CD1c-positive myeloid dendritic cell (primary cell): ENCODE results near the gene GRK5.

ENCODE experiments used
- DNase-seq: peaks from one replicate; pipeline ENCODE4 v3.0.0-alpha.2; 2016; ENCODE audit errors: extremely low spot score

GRK5 gene

DNA sequence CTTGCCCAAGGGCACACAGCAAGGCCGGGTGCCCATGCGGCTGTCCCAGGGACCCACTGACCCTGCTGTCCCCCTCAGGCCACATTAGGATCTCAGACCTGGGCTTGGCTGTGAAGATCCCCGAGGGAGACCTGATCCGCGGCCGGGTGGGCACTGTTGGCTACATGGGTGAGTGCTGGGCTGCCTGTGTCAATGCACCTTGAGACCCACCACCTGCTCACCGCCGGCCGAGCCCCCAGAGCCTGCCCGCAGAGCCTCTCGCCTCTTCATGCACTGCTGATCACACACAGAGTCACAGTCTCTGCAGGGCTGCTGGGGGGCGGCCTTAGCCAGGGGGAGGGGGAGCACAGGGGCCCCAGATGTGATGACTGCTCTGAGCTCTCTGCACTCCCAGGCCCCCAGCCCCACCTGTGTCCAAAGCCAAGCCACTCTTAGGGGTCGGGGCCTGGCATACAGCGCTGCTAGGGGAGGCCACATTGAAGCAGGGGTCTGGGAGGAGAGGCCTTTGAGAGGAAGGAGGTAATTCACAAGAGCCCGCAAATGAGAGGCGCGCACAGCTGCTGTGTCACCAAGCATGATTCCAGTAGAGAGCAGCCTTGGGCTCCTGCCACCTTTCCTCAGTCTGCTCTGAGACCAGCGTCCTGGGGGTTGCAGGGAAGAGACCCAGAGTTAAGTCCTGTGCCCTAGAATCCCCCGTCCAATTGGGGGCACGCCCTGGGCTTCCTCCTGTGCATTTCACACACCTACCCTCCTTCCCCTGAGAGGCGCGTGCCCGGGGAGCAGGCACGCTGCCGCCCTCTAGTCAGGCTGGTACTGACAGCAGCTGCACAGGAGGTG is 234.8 kb downstream of the GRK5 start:
- DNase-seq: no peak

DNA sequence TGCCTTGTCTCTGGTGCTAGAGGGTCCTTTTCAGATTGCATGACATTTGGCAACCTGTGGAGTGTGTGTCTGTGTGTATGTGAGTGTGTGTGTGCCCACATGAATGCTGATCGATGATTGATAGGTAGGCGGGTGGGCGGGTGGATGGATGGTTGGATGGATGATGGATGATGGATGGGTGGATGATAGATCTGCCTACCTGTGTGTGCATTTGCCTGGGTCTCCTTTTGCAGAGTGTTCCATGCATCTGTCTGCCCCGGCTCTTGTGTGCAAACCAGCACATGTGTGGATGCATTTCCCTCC is 235.3 kb downstream of the GRK5 start:
- no peak for DNase-seq

DNA sequence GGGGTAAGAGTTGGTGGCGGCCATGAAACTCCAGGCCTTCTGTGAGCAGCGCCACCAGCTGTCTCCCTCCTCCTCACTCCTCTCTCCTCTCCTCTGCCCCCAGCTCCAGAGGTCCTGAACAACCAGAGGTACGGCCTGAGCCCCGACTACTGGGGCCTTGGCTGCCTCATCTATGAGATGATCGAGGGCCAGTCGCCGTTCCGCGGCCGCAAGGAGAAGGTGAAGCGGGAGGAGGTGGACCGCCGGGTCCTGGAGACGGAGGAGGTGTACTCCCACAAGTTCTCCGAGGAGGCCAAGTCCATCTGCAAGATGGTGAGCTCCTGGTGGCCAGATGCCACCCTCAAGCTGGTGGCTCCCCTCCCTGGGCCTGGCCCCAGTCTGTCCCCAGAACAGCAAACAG is 236.1 kb downstream of the GRK5 start:
- DNase-seq: no peak

DNA sequence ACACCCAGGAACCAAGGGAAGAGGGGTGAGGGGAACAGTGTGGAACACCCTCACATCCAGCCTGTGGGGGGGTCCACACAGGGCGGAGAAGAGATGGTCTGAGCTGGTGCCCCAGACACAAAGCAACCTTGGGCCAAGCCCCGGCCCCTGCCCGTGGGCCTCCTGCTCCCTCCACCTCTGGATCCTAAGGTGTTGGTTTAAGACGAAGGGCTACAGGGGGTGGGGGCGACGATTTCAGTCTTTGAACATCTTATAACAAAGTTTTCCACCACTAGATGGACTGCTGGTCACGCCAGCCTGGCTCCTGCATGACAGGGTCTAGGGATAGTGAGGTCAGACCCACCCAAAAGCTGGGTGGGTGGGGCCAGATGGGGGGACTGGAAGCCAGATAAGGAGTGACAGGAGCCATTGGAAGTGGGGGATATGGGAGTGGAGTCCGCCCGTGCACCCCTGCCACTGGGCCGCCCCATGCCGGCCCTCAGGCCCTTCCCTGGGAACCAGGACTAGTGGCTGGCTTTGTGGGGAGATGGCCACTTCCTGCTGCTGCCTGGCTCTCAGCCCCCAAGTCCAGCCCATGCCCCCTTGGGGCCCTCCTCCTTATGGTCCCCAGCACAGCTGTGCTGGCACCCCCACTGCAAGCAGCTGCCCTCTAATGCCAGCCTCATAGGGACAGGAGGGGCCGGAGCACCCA is 236.7 kb downstream of the GRK5 start:
- DNase-seq: no peak

DNA sequence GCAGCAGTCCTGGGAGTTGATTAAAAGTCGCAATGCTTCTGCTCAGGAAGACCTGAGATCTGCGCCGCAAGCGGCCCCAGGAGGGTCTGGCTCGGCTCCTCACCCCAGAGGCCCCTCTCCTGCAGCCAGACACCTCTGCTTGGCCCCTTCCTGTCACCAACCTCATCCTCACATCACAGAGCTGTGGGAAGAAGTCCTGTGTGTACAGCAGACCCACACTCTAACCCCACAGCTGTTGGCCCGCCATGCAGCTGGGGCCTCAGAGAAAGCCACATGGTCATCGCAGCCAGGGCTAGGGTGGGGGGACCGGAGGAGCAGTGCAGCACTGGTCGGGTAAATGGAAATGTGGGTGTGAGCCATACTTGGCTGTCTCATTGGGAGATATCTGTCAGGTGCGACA is 237.5 kb downstream of the GRK5 start:
- DNase-seq: no peak

DNA sequence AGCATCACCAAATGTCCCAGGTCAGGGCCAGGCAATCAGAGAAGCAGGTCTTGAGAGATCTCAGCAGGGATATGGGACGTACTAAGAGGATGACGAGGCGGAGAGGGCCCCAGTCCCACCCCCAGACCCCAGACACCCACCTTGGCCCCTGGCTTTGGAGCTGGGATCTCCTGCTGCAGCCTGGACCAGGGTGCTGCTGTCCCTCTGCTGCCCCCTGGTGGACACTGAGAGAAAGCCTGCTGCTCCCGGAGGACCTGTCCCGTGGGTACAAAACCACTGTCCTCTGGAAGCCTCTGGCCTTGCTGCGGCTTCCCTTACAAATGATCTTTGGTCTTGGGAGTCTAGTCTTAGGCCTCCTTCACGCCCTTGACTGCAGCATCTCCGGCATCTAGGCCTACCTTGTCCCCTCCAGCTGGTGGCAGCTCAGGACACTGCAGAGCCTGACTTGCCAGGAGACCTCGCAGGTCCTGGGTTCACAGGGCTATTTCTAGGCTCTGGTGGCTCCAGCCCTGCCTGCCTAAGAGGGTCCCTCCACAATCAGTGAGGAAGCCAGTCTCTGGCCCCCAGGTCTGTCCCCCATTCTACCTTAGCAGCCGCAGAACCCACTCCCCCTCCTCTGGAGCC is 238.1 kb downstream of the GRK5 start:
- peak; percentile 87 for DNase-seq

DNA sequence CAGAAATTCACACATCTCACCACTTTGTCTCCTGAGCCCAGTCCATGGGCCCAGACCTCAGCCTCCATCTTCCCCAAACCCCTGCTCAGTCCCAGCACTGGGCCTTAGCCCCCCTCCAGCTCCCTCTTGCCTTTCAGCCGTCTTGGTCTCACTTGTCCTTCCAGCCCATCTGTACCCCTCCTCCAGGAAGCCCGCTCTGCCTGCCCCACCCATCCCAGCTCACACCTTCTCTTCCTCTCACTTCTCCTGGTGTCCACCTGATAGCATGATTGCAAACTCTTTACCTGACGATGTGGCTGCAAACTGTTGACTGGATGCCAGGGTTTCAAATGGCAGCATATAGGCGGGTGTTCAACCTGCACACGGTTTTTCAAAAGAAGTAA is 238.6 kb downstream of the GRK5 start:
- no peak for DNase-seq

DNA sequence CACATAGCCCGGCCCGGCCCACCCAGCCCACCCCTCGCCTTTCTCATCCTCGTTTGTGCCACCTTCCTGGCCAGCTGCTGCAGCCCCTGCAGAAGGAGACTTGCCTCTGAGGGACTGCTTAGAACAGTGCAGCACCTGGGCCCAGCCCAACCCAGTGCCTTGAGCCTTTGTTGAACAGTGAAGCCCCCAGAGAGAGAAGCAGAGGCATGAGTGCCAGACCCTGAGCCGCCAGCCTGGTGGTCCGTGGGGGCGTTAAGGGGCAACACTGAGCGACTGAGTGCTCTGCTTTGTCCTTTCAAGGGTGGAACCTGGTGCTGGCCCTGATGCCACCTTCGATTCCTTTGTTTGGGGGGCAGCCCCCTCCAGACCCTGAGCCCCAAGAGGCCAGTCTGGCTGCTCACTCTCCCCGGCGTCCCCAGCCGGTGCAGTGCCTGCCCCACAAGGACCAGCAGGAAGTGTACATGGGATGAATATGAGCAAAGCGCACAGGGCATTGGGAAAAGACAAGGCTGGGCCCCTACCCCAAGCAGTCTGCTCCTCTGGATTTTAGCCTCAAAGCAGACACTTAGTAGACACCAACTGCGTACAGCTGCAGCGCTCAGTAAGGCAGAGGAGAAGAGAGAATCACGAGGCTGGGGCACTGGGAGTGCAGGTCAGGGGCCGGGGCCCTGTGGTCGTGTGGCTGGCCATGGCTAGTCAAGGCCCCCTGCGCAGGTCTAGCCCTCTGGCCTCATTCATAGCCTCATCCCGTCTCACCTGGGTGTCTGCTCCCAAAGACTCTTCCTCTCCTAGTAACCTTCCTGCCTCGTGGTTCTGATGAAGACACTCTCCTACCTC is 239.3 kb downstream of the GRK5 start:
- DNase-seq: no peak

DNA sequence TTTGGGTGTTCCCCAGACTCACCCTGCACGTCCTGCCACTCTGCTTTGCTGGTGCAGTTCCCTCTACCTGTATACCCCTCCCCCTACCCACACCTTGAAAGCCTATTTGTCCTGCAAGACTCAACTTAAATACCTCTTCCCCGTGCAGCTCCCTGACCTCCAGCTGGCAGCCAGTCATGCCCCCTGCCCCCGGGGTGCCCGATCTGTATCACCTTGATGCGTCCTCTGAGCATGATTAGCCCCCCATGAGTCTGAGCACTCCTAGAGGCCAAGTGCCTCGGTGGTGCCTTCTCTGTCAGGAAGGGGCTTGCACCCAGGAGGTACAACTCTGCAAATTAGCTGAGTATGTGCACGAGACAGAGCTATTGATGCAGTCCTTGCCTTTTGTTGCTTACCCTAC is 240.1 kb downstream of the GRK5 start:
- no peak for DNase-seq

DNA sequence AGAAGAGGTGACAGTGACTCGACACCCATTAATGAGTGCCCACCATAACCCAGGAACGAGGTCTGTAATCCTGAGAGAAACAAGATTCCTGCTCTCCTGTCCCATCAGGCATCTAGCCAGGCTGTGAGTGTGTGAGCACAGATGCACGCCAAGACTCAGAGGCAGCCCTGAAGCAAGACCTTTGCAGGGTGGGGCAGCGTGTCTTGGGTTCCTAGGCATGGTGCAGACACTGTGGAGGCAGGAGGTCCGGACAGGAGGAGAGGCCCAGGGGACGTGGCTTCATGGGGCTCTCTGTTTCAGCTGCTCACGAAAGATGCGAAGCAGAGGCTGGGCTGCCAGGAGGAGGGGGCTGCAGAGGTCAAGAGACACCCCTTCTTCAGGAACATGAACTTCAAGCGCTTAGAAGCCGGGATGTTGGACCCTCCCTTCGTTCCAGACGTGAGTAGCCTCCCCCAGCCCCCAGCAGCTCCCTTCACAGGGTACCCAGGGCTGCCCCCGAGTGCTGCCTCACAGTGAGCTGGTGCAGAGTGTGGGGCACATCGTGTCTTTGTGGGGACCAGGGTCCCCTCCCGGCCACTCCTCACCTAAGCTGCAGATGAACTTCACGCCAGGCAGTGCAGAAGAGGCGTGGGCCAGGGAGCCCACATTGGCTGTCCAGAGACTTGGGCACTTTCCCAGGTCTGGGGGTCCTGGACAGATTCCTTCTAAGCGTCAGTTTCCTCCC is 240.6 kb downstream of the GRK5 start:
- no peak for DNase-seq

DNA sequence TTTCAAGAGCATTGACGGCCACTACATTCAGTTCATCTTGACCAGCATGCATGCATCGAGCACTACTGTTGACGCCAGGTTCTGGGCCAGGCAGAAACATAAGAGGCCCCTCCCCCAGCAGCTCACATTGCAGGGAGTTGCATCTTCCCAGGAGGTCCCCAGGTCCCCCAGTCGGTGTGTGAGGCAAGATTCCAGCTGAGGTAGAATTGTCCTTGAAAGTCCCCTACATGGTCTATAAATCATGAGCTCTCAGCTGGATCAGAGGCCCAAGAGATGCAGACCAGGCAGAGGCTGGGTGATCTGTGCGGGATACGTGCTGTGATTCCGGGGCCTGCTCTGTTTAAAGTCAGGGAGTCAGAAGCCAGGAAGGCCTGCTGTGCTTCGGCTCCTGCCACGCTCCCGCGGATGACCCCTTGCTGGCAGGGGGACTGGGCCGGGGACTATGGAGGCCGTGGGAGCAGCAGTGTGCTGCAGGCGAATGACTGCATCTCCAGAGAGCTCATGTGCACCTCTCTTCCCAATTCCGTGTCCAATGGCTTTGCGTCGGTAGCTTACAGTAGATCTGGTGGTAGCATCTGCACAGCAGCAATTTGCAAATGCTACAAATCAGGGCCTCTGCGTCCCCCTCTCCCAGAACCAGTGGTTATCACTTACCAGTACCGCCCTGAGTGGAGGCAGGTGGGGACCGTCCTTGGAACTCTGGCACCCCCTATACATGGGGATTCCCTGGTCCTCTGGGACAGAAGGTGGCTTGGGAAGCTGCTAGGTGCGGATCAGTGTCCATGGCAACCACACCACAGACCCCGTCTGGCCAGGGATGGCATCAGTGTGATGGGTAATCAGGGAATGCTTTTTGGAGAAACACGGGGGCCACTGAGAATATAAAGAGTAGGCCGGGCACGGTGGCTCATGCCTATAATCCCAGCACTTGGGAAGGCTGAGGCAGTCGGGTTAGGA is 241.5 kb downstream of the GRK5 start:
- no peak for DNase-seq

DNA sequence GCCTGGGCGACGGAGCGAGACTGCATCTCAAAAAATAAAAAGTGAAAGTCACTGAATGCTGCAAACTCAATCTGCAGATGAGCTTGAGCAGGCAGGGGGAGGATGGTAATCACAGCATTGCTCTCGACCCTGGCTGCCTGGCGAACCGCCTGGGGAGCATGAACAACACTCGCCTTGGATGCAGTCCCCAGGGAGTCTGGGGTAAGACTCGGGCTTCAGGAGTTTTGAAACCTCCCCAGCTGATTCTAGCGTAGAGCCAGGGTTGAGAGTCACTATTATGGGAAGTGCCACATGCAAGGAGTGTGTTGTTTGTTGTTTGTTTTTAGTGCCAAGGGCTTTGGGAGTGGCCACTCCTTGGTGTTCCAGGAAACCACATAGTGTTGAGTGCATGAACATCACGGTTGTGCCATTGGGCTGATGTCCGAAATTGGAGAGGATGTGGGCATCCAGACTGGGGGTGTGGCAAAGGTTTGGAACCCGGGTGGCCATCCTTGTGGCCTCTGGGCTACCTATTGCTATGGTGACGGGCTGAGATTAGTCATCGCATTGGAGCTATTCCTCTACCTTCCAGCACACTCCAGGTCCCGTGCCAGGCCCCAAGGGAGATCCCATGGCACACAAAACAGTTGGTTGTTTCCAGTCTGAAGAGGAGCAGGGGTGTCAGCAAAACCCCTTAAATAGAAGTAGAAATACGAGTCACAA is 242.5 kb downstream of the GRK5 start:
- DNase-seq: no peak

DNA sequence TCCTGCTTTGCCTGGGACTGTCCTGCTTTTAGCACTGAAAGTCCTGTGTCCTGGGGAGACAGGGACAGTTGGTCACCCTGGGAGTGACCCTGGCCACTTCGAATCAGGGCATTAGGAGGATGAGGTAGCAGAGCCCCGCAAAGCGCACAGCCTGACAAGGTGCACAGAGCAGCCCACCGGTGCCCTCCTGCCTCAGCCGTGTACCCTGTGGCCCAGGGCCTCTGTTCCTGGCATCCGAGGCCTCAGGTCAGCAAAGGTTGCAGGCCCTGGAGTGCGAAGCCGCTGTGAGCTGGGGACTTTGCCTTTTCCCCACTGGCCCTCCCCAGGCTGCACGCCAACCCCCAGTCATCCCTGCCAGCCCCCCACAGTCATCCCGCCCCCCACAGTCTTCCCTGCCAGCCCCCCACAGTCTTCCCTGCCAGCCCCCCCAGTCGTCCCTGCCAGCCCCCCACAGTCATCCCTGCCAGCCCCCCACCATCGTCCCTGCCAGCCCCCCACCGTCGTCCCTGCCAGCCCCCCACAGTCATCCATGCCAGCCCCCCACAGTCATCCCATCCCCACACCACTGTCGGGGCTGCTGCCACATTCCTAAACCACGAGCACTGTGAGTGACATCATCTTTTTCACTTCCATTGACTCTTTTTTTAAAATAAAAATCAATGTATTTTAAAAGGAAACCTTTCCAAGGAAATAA is 243.4 kb downstream of the GRK5 start:
- no peak for DNase-seq

DNA sequence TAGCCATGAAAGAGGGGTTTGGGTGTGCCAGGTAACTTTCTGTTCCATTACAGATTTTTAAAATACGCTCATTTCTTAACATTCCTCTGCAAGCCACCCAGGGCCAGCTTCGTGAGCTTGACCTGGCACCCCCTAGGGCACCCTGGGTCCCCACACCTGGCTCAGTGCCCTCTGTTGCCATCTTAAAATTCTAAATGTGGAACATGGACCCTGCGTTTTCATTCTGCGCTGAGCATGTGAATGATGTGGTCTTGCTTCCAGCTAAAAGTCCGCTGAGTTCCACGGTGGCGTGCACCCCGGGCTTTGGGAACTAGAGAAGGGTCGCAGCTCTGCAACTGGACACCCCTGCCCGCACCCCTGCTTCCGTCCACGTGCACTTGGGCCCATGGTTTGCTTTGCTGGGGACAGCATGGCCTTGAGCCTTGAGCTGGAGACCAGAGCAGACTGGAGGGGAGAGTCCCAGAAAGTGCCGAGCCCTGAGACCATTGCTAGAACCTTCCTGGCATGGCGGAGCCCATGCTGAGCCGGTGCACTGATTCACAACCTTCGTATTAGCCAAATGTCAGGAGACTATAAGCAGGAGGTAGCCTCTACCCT is 244.0 kb downstream of the GRK5 start:
- no peak for DNase-seq

DNA sequence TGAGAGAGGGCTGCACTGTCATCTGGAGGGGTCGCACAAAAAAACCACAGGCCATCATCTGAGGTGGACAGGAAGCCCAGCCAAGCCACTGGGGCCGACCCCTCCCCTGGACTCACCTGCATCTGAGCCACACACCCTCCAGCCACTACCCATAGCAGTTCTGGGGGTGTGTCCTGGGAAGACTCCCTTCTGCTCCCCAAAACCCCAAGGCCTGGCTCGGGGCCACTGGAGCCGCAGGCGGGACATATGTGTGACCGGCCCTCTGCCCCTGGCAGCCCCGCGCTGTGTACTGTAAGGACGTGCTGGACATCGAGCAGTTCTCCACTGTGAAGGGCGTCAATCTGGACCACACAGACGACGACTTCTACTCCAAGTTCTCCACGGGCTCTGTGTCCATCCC is 245.0 kb downstream of the GRK5 start:
- no peak for DNase-seq

DNA sequence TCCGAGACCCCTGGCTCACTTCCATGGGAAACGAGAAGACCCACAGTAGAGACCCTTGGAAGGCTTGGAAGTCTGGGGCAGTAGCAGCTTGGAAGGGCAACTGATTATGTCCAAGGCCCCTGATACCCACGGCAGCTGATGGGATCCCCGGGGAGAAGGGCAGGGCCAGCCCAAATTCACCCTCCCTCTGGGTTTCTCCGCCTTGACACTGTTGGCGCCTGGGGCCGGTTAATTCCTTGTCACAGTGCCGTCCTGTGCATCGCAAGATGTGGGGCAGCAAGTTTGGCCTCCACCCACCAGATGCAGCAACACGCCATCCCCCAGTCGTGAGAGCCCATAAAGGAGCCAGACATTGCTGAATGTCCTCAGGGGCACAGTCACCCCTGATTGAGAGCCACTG is 245.9 kb downstream of the GRK5 start:
- DNase-seq: no peak

DNA sequence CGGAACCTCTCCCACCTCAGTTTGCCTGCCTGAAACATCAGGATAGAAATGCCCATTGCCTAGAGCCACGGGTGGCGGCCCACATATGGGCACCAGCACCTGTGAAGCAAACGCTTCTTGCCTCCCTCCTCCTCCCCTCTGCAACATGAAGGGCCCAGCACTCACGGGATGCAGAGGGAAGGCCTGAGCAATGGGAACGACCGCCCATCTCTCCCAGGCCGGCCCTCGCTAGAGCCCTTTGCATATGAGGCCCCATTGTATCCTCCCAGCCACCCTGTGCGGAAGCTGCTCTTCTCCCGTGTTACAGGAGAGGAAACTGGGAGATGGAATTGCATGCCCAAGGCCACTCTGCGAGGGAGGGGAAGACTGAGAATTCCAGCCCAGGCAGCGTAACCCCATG is 246.9 kb downstream of the GRK5 start:
- DNase-seq: no peak

DNA sequence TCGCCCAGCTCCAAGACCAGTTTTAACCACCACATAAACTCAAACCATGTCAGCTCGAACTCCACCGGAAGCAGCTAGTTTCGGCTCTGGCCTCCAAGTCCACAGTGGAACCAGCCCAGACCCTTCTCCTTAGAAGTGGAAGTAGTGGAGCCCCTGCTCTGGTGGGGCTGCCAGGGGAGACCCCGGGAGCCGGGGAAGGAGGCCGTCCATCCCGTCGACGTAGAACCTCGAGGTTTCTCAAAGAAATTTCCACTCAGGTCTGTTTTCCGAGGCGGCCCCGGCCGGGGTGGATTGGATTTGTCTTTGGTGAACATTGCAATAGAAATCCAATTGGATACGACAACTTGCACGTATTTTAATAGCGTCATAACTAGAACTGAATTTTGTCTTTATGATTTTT is 247.6 kb downstream of the GRK5 start:
- no peak for DNase-seq
